ENCODE measurements around the gene MKX.

The MKX gene

GRCh38 chr10:27741173-27742091, 4.2 kb downstream of the MKX start:
- DNase-seq = peak; percentile 28

GRCh38 chr10:27736396-27736795, 9.2 kb downstream of the MKX start:
- no peak for DNase-seq

GRCh38 chr10:27730041-27730440, 15.6 kb downstream of the MKX start:
- DNase-seq = no peak

GRCh38 chr10:27728338-27728737, 17.3 kb downstream of the MKX start:
- no peak for DNase-seq

GRCh38 chr10:27724287-27724686, 21.3 kb downstream of the MKX start:
- DNase-seq = no peak

GRCh38 chr10:27723436-27723835, 22.2 kb downstream of the MKX start:
- DNase-seq = peak; percentile 43

GRCh38 chr10:27720529-27720928, 25.1 kb downstream of the MKX start:
- DNase-seq = no peak

GRCh38 chr10:27719052-27719451, 26.6 kb downstream of the MKX start:
- no peak for DNase-seq

- DNase-seq = no peak
Measured at GRCh38 chr10:27717861-27718260, 27.8 kb downstream of the MKX start.

- no peak for DNase-seq
Measured at GRCh38 chr10:27717224-27717623, 28.4 kb downstream of the MKX start.

- DNase-seq = no peak
Measured at GRCh38 chr10:27716521-27716920, 29.1 kb downstream of the MKX start.

- no peak for DNase-seq
Measured at GRCh38 chr10:27715505-27715904, 30.1 kb downstream of the MKX start.

GRCh38 chr10:27714349-27714748, 31.3 kb downstream of the MKX start:
- DNase-seq = no peak

- peak; percentile 76 for DNase-seq
Measured at GRCh38 chr10:27713941-27714340, 31.7 kb downstream of the MKX start.

GRCh38 chr10:27710014-27710413, 35.6 kb downstream of the MKX start:
- no peak for DNase-seq

- DNase-seq = no peak
Measured at GRCh38 chr10:27709304-27709703, 36.3 kb downstream of the MKX start.

- DNase-seq = peak; percentile 49
Measured at GRCh38 chr10:27701938-27702537, 43.6 kb downstream of the MKX start.

- DNase-seq = no peak
Measured at GRCh38 chr10:27699776-27700175, 45.8 kb downstream of the MKX start.

GRCh38 chr10:27698961-27699360, 46.7 kb downstream of the MKX start:
- DNase-seq = no peak

GRCh38 chr10:27696466-27696865, 49.2 kb downstream of the MKX start:
- no peak for DNase-seq

- no peak for DNase-seq
Measured at GRCh38 chr10:27695706-27696105, 49.9 kb downstream of the MKX start.

GRCh38 chr10:27695088-27695487, 50.5 kb downstream of the MKX start:
- no peak for DNase-seq

GRCh38 chr10:27692663-27693062, 53.0 kb downstream of the MKX start:
- no peak for DNase-seq

- DNase-seq = no peak
Measured at GRCh38 chr10:27688991-27689390, 56.6 kb downstream of the MKX start.
